Stimulated activated CD4-positive, alpha-beta T cell treated with anti-CD3 and anti-CD28 coated beads, Interleukin-15, amount 100 ng/mL, for 1 hour (primary cell): Measurements from ENCODE around the gene PNP.
"Not testable (repeated sequence)": the region's sequence is repeated elsewhere in the genome, so short reads cannot be mapped to it uniquely, and the experiment has no call there.

Experiments
- DNase-seq, 2 donors: peaks; one replicate each; pipeline ENCODE4 v3.0.0-alpha.2; 2020; ENCODE audit warnings: low read depth in 1 of 2, low spot score in 1 of 2

PNP gene

DNA sequence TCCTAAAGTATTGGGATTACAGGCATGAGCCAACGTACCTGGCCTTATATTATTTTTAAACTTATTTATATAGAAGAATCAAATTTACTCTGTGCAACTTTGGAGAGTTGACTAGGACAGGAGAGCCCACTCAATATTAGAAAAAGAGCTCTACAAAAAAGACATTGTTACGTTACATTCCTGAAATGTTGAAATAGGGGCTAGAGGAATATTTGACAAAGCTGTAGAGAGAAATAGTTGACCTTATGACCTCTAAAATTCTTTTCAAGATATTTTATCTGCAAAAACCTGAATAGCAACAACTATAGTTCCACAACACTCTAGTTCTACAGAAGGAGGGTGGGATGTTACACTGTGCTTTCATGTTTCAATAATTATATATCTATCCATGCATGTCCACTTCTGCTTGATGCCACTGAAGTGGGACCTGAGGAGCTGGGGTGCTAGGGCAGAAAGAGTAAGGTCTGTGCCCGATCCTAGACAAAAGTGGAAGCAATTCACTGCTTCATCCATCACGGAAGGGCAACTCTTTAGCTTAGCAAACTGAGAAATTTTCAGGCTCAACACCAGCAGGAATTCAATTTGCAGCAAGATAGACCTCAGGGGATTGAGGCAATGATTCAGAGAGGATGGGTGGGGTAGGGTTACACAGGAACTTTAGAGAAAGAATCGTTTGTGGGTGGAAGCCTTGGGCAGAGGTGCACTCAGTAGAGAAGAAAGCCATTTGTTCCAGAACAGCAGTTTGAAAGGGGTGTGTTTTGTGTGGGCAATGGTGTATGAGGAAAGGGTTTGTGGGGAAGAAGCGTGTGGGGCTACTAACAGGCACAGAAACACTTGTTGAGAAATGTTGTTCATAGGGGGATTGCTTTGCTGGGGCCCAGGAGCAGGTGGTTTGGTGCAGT is 20.1 kb downstream of the PNP start:
- no peak for DNase-seq

DNA sequence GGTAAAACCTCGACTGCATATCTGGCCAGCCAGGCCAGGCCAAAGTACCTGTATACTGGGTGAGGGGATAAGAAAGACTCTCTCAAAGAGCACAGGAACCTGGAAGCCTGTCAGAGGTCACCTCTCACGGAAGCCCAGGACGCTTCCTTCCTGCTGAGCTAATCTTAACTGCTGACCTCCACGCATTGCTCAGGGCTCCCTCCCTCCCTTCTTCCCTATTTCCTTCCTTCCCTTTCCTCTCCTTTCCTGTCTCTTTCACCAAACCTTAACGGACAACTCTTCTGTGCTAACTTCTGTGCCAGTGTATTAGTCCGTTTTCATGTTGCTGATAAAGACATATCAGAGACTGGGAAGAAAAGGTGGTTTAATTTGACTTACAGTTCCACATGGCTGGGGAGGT is 21.4 kb downstream of the PNP start:
- no peak for DNase-seq

DNA sequence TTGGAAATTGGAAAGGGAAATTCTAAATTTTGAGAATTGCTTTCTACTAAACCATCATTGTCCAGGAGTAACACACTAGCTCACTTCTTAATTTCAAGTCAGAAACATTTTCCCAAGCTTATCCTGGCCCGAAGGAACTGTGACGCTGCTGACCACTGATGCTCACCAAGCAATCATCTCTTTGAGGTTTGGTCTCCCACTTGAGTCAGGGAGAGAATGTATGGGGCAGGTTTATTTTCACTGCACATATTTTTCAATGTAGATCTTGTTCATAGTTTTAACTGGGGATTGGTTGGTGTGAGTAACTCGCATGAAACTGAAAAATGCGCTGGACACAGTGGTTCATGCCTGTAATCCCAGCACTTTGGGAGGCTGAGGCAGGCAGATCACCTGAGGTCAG is 23.3 kb downstream of the PNP start:
- DNase-seq, result no peak

DNA sequence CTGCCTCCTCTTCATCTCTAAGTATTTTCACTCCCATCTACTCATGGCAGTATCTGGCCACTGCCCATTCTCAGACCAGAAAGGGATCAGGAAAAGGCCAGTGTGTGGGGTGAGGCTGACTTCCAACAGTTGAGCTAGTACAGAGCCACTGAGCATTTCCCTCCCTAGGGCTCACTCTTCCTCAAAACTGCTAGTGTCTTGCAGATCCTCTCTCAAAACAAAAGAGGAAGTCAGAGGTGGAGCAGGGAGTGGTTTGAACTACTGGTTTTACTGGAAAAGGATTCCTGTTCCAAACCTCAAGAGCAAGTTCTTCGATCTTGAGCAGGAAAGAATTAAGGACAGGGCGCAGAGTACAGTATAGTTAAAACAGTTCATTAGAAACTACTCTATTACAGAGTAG is 24.4 kb downstream of the PNP start:
- DNase-seq, result no peak

DNA sequence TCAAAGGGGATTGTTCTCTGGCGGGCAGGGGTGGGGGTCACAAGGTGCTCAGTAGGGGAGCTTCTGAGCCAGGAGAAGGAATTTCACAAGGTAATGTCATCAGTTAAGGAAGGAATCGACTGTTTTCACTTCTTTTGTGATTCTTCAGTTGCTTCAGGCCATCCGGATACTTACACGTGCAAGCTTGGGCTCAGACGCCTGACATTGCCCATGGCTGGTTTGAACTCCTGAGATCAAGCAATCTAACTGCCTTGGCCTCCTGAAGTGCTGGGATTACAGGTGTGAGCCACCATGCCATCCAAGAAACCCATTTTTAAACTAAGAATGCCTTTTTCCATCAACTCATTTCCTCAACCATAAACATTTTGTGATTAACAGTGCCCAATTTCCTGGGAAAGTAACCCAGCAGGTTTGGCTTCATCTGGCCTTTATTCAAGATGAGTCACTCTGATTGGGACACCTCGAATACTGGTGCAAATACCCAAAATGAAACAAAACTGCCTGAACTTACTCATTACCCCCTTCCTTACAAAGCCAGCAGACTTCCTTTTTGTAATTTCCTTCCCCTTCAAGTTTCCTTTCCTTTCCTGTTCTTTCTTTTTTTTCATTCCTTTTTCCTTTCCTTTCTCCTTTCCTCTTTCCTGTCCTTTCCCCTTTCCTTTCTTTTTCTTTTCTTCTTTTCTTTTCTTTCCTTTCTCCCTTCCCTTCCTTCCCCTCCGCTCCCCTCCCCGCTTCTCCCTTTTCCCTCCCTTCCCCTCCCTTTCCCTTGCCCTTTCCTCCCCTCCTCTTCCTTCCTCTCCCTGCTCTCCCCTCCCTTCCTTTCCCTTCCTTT is 25.9 kb downstream of the PNP start:
- DNase-seq, result no peak

DNA sequence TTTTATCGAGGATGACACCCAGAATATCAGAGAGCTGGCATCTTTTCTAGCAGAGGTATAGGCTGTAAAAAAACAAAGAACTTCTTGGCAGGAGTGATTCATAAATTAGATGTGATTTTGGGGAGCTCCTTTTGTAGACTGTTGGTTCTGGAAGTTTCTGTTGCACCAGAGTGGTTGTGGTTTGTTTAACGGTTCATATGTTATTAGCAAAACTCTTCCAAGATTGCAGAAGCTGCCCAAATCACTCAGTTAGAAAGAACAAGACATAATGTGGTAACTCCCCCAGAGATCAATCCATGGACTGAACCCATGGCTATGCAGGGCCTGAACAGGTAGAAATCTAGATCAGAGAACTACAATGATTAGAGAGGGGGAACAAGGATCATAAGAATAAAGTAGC is 29.4 kb downstream of the PNP start:
- DNase-seq, result no peak

DNA sequence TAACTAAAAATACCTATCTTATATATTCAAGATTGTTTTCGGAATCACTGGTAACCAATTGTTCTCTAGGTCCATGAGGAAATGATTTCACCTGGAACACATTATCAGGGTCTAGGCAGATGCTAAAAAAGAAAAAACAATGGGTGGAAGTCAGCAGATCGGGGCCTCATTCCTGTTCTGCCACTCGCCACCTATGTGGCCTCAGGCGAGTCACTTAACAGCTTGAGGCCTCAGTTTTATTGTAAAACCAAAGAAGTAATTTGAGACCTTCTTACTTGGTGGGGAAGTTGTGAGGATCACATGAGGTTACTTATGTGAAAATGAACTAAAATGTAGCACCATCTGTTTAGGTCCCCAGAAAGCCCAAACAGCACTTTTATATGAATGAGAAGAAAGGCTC is 29.9 kb downstream of the PNP start:
- DNase-seq, result no peak

DNA sequence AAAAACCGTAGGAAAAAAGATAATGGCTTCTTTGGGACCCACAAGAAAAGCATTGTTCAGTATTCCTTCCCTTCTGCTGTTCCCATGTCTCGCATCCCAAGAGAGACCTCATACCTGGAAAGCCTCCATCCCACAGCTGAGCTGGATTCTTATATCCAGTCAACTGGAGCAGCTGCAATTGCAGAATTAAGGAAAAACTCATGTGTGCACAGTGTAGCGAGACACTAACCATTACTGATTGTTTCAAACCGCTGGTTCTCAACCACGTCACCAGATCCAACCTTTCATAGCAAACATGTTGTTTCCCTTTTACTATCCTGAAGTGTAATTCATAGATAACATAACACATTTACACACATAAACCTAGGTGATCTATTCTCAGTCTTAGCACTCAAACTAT is 30.7 kb downstream of the PNP start:
- DNase-seq, result no peak

DNA sequence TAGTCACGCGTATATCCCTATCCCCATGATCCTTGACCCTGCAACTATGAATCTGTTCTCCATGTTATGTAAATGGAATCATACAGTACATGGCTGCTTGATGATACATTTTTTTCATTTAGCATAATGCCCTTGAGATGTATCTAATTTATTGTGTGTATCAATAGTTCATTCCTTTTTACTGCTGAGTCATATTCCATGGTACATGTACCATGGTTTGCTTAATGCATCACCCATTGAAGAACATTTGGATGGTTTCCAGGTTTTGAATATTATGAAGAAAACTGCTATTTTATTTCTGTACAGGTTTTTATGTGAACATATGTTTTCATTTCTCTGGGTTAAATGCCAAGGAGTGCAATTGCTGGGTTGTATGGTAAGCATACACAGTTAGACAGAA is 32.1 kb downstream of the PNP start:
- DNase-seq, result no peak

DNA sequence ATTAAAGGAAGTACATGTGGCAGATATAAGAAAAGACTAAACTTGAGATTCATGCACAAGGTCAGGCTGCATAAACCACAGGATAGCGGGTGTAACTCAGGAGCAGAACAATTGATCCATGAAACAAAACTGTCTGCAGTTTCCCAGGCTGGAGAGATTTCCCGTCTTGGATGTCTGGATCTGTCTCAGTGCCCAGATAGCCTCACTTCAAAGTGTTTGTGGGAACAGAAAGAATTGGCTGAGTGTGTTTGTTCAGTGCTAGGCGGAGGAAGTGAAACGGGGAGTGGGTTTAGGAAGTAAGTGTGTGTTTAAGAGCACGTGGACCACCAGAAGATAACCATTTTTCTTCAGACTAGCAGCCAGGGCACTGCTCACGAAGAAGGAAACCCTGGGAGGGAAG is 34.7 kb downstream of the PNP start:
- DNase-seq, result no peak

DNA sequence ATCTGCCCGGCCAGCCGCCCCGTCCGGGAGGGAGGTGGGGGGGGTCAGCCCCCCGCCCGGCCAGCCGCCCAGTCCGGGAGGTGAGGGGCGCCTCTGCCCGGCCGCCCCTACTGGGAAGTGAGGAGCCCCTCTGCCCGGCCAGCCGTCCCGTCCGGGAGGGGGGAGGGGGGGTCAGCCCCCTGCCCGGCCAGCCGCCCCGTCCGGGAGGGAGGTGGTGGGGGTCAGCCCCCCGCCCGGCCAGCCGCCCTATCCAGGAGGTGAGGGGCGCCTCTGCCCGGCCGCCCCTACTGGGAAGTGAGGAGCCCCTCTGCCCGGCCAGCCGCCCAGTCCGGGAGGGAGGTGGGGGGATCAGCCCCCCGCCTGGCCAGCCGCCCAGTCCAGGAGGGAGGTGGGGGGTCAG is 37.1 kb downstream of the PNP start:
- not testable (repeated sequence) for DNase-seq

DNA sequence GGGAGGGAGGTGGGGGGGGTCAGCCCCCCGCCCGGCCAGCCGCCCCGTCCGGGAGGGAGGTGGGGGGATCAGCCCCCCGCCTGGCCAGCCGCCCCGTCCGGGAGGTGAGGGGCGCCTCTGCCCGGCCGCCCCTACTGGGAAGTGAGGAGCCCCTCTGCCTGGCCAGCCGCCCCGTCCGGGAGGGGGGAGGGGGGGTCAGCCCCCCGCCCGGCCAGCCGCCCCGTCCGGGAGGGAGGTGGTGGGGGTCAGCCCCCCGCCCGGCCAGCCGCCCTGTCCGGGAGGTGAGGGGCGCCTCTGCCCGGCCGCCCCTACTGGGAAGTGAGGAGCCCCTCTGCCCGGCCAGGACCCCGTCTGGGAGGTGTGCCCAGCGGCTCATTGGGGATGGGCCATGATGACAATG is 37.5 kb downstream of the PNP start:
- not testable (repeated sequence) for DNase-seq

DNA sequence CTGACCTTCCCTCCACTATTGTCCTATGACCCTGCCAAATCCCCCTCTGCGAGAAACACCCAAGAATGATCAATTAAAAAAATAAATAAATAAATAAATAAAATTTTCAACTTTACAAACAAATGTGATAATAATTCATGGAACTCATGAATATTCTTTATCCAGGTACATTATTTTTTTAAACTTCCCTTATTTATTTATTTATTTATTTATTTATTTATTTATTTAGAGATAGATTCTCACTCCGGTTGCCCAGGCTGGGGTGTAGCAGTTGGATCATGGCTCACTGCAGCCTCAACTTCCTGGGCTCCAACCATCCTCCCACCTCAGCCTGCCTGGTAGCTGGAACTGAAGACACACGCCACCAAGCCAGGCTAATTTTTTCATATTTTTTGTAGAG is 38.3 kb downstream of the PNP start:
- not testable (repeated sequence) for DNase-seq

DNA sequence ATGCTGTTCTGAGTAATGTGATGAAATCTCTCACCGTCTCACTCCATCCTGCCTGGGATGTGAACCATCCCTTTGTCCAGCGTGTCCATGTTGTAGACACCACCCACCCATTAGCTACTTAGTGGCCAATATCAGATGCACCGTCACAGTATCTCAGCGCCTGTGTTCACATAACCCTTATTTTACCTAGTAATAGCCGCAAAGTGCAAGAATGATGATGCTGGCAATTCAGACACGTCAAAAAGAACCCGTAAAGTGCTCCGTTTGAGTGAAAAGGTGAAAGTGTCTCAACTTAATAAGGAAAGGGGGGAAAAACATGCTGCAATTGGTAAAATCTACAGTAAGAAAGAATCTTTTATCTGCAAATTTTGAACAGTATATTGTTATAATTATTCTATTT is 39.2 kb downstream of the PNP start:
- DNase-seq, result no peak

DNA sequence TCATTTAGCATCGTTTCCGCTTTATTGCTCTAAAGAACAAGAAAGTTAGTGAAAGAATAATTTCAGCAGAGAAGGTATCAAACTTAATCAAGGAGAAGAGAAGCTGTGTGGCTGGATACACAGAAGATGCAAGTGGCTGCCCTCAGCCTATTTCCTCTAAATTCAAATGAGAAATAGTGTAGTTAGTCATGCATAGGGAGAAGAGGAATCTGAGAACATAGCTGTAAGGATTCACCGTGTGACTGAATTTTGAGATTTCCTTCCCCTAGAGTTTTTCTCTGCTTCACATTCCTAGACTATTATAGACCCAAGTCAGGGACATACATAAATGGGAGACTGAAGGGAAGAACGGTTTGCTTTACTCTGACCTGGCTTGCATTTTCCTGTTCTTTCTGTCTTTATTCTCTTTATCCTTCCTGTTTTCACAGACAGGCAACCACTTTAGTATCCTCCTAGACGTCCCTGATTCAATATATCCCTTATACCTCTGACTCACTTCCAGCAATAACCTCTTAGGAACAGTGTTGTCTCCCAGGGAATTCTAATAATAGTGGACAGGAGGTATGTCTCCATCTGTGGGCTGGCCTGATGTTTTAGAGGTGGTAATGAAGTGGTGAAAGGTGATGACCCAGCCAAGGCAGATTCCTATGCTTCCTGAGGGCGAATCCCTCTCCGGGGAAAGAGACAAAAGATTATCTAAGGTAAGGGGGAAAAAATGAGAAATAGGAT is 43.1 kb downstream of the PNP start:
- DNase-seq, result no peak

DNA sequence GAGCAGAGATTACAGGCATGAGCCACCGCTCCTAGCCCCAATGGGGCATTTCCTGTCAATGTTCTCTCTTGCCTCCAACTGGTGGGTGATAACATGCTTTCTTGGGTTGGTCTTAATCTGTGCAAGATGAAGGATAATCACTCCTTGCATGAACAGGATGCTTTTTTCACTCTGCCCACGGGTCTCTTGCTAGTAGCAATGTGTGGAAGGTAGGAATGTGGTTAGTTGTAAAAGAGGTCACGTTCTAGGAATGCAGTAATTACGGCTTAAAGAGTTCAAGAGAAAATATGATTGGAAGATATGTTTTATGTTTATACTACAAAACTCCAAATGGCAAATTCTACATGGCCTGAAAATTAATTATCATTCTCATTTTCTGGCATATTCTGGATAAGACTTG is 46.6 kb downstream of the PNP start:
- DNase-seq, result no peak

DNA sequence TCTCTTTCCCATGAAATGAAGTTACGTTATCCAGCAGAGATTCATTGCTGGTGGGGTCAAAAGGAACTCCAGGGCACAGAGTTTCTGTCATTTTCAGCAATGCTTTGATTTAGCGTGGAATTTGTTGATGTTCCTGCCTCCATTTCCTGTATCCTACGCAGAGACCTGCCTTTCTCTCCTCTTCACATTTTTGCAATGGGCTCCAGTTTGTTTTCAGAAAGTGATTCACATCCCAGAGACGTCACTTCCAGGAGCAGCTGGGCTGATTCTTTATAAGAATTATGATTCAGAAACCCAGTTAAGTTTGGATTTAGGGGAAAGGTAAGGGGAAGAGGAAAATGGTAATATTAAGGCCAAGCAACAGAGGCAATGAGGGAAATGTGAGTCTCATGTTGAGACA is 47.7 kb downstream of the PNP start:
- DNase-seq, result no peak

DNA sequence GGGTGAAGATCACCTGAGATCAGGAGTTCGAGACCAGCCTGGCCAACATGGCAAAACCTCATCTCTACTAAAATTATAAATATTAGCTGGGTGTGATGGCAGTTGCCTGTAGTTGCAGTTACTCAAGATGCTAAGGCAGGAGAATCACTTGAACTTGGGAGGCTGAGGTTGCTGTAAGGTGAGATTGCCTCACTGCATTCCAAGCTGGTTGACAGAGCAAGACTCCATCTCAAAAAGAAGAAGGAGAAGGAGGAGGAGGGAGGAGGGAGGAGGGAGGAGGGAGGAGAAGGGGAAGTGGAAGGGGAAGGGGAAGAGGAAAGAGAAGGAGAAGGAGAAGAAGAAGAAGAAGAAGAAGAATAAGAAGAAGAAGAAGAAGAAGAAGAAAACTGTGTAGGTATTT is 53.1 kb downstream of the PNP start:
- DNase-seq, result no peak

DNA sequence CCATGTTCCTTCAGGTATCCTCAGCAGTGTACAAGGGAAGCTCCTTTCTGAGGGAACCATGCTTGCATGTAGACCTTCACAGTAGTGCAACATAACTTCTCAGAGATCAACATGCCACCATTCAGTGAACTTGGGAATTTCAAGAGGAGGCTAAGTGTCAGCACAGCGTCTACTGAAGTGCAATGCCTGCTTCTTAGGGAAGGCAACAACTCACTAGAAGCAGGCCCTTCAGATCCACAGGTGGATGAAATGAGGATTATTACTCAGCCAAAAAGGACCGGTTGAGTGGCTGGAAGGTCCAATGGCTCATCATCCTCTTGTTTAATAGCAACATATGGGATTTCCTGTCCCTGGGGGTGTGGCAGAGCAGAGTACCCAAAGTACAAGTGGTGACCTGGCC is 54.8 kb downstream of the PNP start:
- DNase-seq, result no peak
